Body of pancreas (tissue), 4 donors: Measurements from ENCODE around the gene CIP2A. TPM values are rescaled to one million over a fixed set of nuclear protein-coding genes. Genes with fewer than 3 reads are reported as not detected.

Experiments
- ATAC-seq: fragments of 150-250 bp; one replicate; pipeline ENCODE4 v1.9.1; 2016
- DNase-seq, 4 donors: peaks; one replicate each; pipeline ENCODE4 v3.0.0-alpha.2; 2019
- H3K27ac ChIP-seq, 4 donors: fragments of 200-600 bp; sonication (generic); 1 replicate in 3 of 4; 2 replicates in 1 of 4; pipeline versions ENCODE4 v1.5.1 to v1.6.1; 2016 to 2019; ENCODE audit warnings: mild to moderate bottlenecking in 1 of 4, mixed read lengths in 1 of 4, moderate library complexity in 1 of 4
- H3K27me3 ChIP-seq, 2 donors: fragments of 200-600 bp; sonication (generic); one replicate each; pipeline ENCODE4 v1.6.0; 2016; ENCODE audit warnings: mild to moderate bottlenecking in 1 of 2
- H3K36me3 ChIP-seq, 2 donors: fragments of 200-600 bp; sonication (generic); replicated peaks in 1 of 2; 2 replicates each; pipeline ENCODE4 v1.5.1; 2016; ENCODE audit warnings: low read depth in 2 of 2; ENCODE audit not compliant: insufficient read depth in 1 of 2
- H3K4me1 ChIP-seq: fragments of 200-600 bp; sonication (generic); one replicate; pipeline ENCODE4 v1.6.0; 2016
- H3K4me3 ChIP-seq, 2 donors: fragments of 200-600 bp; sonication (generic); 1 replicate in 1 of 2; 2 replicates in 1 of 2; pipeline ENCODE4 v1.5.1; 2016 to 2019
- H3K9me3 ChIP-seq, 3 donors: fragments of 200-600 bp; sonication (generic); 1 replicate in 2 of 3; 2 replicates in 1 of 3; pipeline ENCODE4 v1.5.1; 2016
- POLR2A ChIP-seq, 3 donors: fragments of 450-650 bp; IDR thresholded peaks; one replicate each; pipeline ENCODE4 v1.6.1; 2016; ENCODE audit warnings: antibody characterized with exemption in 3 of 3, mild to moderate bottlenecking in 2 of 3
- WGBS, 2 donors: methylation state at CpG; one replicate each; pipeline ENCODE4 v1.1.5; 2017; 5-methylcytosine and 5-hydroxymethylcytosine counted together
- intact Hi-C: fragments of 100-400 bp; cut with DNase I; formaldehyde crosslinking; loops from one replicate; pipeline ENCODE4 v1.15.1; 2023
- total RNA-seq, 2 donors: library from RNA; depleted of rRNA; stranded (reverse); fragments of >200 nt; gene quantifications; one replicate each; pipeline ENCODE4 v1.1.0, GENCODE V29; 2016
- TF ChIP-seq, protein P1 (sequence below), 7 experiments: fragments of 450-650 bp in 4 of 7; fragments of 200-600 bp in 3 of 7; sonication (generic) in 3 of 7; IDR thresholded peaks; one replicate each; pipeline ENCODE4 v1.5.1; 2016 to 2019; ENCODE audit warnings: antibody characterized with exemption in 7 of 7

Gene CIP2A
- total RNA-seq, 2 donors from 2014 or later, result 0.33 to 3.6 TPM

GRCh38 chr3:108518895-108519294, 70.3 kb downstream of the CIP2A start:
- WGBS, 2 donors, result 40 to 45% methylated on average over 1 of the region's 1 CpG
- H3K27ac ChIP-seq, result no peak overlapping the region
- H3K36me3 ChIP-seq, result no peaks in the 10 kb centered on the region
- no peaks in the 10 kb centered on the region for H3K27me3 ChIP-seq
- no peaks in the 10 kb centered on the region for H3K9me3 ChIP-seq
- DNase-seq (peak in 1 of 4 donors; percentile 9), ATAC-seq (no peak)
- H3K4me1 ChIP-seq, result no peaks in the 10 kb centered on the region
- no peak for TF ChIP-seq POLR2A (IDR thresholded peaks at IDR 0.05)
- TF ChIP-seq, protein P1, sequence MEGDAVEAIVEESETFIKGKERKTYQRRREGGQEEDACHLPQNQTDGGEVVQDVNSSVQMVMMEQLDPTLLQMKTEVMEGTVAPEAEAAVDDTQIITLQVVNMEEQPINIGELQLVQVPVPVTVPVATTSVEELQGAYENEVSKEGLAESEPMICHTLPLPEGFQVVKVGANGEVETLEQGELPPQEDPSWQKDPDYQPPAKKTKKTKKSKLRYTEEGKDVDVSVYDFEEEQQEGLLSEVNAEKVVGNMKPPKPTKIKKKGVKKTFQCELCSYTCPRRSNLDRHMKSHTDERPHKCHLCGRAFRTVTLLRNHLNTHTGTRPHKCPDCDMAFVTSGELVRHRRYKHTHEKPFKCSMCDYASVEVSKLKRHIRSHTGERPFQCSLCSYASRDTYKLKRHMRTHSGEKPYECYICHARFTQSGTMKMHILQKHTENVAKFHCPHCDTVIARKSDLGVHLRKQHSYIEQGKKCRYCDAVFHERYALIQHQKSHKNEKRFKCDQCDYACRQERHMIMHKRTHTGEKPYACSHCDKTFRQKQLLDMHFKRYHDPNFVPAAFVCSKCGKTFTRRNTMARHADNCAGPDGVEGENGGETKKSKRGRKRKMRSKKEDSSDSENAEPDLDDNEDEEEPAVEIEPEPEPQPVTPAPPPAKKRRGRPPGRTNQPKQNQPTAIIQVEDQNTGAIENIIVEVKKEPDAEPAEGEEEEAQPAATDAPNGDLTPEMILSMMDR (IDR thresholded peaks at IDR 0.05), result no peak
- H3K4me3 ChIP-seq, result no peak overlapping the region
- intact Hi-C loops, result no loop called here

- no peaks in the 10 kb centered on the region for H3K36me3 ChIP-seq
- no peak overlapping the region for H3K4me3 ChIP-seq
- ATAC-seq (no peak), DNase-seq (no peak)
- H3K9me3 ChIP-seq, result no peaks in the 10 kb centered on the region
- no peak overlapping the region for H3K27ac ChIP-seq
- intact Hi-C loops, result no loop called here
- 70 to 75% methylated on average over 2 of the region's 2 CpGs for WGBS, 2 donors
- H3K4me1 ChIP-seq, result no peaks in the 10 kb centered on the region
- no peaks in the 10 kb centered on the region for H3K27me3 ChIP-seq
- no peak for TF ChIP-seq POLR2A (IDR thresholded peaks at IDR 0.05)
- TF ChIP-seq, protein P1 (IDR thresholded peaks at IDR 0.05), result no peak
Observed at GRCh38 chr3:108516881-108517280, 72.4 kb downstream of the CIP2A start.

DNA sequence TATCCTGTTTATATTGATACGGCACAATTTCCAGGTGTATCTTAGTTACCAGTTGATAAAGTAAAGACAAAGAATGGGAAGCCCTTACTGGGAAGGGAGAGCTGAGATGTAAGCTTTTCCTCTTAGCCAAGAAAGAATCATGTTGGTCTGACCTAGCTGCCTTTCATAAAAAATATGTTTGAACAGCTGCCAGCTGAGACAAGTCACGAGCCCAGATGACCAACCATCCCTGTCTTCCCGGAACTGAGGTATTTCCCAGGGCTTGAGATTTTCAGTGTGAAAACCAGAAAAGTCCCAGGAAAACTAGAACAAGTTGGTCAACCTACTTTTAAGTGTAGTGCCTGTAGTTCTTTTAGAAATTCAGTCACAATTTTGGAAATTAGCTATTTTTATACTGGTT, 75.3 kb downstream of the CIP2A start:
- intact Hi-C loops, result no loop called here
- Histone ChIP-seq H3K9me3 (no peaks in the 10 kb centered on the region), H3K27me3 (no peaks in the 10 kb centered on the region), H3K4me1 (no peaks in the 10 kb centered on the region), H3K27ac (no peak overlapping the region), H3K36me3 (no peaks in the 10 kb centered on the region), H3K4me3 (no peak overlapping the region)
- DNase-seq, result no peak
- WGBS, 2 donors, result 50 to 56% methylated on average over 3 of the region's 3 CpGs
- no peak for ATAC-seq
- no peak for TF ChIP-seq POLR2A (IDR thresholded peaks at IDR 0.05)
- TF ChIP-seq, protein P1 (IDR thresholded peaks at IDR 0.05), result no peak

GRCh38 chr3:108512671-108513070, 76.6 kb downstream of the CIP2A start:
- Histone ChIP-seq H3K27me3 (no peaks in the 10 kb centered on the region), H3K36me3 (no peaks in the 10 kb centered on the region), H3K27ac (no peak overlapping the region), H3K4me3 (no peak overlapping the region), H3K4me1 (no peaks in the 10 kb centered on the region), H3K9me3 (no peaks in the 10 kb centered on the region)
- ATAC-seq (no peak), DNase-seq (no peak)
- intact Hi-C loops, result no loop called here
- TF ChIP-seq POLR2A (IDR thresholded peaks at IDR 0.05), result no peak
- TF ChIP-seq, protein P1 (IDR thresholded peaks at IDR 0.05), result no peak
- WGBS, 2 donors, result 51 to 57% methylated on average over 2 of the region's 2 CpGs

GRCh38 chr3:108511490-108511889, 77.7 kb downstream of the CIP2A start:
- Histone ChIP-seq H3K36me3 (no peaks in the 10 kb centered on the region), H3K4me1 (no peaks in the 10 kb centered on the region), H3K27me3 (no peaks in the 10 kb centered on the region), H3K9me3 (no peaks in the 10 kb centered on the region), H3K4me3 (no peak overlapping the region), H3K27ac (no peak overlapping the region)
- no peak for TF ChIP-seq POLR2A (IDR thresholded peaks at IDR 0.05)
- TF ChIP-seq, protein P1 (IDR thresholded peaks at IDR 0.05), result no peak
- DNase-seq (no peak), ATAC-seq (no peak)
- intact Hi-C loops, result no loop called here
